GM18517 (cell line): ENCODE data around the gene UCK1.
"Not testable (repeated sequence)": the region's sequence is repeated elsewhere in the genome, so short reads cannot be mapped to it uniquely, and the experiment has no call there.

Experiments
- ATAC-seq: cut with Tn5 transposase; IDR thresholded peaks from one replicate; pipeline ENCODE4 v1.9.1; 2021; ENCODE audit warnings: mild to moderate bottlenecking, moderate library complexity; ENCODE audit not compliant: unreplicated experiment

Gene UCK1

DNA sequence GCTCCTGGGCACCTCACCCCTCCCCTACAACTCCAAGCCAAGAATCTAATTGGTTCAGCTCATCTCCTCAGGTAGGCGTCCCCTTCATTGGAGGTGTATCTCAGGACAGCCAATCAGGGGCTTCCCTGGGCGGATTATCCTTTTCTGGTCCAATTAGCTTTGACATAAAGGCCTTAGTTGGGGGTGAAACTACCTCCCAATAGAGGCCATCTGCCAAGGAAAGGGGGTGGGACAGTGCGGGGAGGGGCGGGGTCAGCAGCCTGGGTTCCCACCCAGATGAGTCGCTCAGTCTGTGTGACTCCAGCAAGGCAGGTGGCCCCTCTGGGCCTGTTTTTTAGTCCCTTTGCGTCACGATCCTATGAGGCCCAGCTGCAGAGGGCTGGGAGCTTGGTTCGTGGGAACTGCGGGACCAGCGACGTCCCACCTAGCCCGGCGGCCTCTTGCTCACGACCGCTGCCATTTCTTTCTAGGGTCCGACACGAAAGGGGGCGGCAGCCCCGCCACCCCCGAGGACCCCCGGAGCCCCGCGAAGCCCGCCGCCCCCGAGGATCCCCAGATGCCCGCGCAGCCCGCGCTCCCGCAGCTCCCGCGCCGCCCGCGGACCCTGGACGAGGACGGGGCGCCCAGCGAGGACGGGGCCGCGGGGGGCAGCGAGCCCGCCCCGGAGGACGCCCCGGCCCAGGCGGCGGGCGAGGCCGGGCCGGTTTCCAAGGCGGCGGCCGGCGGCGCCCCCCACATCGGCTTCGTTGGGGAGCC lies 23.2 kb upstream of the UCK1 start:
- no peak for ATAC-seq

DNA sequence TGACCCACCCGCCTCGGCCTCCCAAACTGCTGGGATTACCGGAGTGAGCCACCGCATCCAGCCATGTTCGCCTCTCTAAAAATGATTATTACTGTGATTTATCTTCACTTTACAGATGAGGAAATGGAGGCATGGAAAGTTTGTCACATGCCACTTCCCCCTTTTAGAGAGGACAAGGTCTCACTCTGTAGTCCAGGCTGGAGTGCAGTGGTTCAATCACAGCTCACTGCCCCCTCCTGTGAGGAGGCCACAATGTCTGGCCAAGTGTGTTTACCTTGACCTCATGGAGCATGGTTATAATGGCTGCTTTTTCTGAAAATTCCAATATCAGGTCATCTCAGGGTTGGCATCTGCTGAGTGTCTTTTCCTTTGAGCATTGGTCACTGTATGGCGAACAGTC lies 21.0 kb upstream of the UCK1 start:
- no peak for ATAC-seq

DNA sequence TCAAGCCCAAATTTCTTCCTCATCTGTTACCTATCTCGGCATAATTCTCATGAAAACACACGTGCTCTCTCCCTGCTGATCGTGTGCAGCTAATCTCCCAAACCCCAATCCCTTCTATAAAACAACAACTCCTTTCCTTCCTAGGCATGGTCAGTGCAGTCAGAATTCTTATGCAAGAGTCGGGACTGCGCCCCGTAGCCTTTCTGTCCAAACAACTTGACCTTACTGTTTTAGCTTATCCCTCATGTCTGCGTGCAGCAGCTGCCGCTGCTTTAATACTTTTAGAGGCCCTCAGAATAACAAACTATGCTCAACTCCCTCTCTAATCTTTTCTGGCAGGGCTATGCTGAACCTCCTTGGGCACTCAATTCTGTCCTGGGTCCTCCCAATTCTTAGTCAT lies 19.4 kb upstream of the UCK1 start:
- not testable (repeated sequence) for ATAC-seq

DNA sequence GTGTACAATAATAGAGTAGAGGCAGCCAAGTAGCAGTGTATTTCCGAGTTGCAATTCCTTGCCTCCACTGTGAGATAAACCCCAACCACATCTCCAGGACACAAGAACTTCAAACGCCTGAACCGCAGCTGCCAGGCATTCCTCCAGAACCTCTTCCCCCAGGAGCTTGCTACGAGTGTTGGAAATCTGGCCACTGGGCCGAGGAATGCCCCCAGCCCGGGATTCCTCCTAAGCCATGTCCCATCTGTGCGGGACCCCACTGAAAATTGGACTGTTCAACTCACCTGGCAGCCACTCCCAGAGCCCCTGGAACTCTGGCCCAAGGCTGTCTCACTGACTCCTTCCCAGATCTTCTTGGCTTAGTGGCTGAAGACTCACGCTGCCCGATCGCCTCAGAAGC lies 18.1 kb upstream of the UCK1 start:
- ATAC-seq = not testable (repeated sequence)

DNA sequence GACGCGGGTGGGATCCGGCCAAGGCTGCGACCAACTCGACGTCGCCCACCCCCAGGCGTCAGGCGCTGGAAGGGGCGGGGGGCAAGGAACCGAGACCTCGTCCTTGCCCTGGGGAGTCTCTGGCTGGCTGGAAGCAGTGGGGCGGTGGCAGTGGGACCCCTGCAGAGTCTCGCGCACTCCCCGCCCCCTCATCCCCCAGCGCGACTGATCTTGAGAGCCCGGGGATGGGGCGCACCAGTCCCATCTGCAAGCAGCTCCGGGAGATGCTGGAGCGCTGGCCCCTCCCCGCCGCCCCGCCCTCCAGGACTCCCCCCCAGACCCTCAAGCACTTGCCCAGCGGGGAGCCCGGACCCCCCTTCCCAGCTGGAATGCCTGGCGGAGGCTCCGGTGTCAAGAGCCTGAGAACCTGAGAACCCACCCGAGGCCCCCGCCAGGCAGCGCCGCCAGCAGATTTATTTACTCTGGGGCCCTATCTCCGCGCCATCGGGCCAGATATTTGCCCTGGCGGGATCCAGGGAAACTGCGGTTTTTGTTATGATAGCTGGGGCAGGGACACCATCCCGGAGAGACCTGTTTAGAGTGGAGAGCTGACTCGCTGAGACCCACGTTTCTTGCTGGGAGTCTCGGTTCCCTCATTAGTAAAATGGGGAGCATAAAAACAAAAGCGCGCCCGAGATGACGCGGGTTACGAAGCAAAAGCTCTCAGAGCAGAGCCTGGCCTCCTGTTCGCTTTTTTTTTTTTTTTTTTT lies 15.4 kb upstream of the UCK1 start:
- no peak for ATAC-seq

DNA sequence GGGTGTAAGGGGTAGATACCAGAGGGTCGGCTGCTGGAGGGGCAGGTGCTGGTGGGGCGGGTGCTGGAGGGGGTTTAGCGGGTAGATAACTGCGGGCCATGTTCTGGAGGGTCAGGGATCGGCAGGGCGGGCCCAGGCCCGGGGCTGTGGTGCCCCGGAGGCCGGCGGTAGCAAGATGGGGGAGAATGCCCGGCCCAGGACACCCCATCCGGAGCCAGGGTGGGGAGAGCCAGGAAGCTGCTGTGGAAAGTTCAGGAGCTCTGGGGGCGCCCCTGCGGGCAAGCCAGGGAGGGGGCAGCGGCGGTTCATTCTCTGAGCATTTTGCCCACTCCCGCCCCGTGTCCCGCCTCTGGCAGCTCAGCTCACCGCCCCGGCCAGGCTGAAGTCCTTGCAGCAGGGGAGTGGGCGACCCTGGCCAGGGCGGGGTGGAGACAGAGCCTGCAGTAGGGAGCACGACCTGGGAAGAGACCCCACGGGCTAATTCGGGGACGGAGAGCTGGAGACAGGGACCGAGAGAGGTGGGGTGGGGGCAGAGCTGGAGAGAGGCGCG lies 14.8 kb upstream of the UCK1 start:
- no peak for ATAC-seq

DNA sequence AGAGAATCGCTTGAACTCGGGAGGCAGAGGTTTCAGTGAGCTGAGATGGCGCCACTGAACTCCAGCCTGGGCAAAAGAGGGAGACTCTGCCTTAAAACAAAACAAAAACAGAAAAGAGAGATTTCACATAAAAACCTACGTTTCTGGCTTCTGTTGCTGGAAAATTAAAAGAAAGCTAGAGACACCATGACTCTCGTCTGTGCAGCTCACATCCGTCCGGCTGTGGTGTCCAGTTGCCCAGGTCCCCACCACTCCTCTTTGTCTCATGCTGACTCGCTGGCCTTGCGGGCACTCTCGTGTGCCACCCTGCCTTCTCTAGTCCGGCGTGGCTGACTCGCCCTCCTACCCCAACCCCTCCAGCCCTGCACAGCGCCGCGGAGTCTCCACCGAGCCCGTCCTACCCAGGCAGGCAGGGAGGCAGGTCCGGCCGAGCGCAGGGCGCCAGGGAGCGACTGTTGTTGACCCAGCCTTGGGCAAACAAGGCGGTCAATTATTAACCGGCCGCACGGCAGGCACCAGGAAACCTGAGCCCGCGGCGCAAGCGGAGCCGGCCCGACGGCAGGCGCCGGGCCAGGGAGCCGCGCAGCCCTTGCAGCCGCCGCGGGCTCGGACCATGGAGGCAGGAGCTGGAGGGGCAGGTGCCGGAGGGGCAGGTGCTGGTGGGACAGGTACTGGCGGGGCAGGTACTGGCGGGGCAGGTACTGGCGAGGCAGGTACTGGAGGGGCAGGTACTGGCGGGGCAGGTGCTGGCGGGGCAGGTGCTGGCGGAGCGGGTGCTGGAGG lies 14.1 kb upstream of the UCK1 start, which contains the start of gene PRRT1B:
PRRT1B (plus strand) TSS at position 521 of the 783 bp plus-strand sequence; CDS start at position 614, 93 bp downstream.
- no peak for ATAC-seq

DNA sequence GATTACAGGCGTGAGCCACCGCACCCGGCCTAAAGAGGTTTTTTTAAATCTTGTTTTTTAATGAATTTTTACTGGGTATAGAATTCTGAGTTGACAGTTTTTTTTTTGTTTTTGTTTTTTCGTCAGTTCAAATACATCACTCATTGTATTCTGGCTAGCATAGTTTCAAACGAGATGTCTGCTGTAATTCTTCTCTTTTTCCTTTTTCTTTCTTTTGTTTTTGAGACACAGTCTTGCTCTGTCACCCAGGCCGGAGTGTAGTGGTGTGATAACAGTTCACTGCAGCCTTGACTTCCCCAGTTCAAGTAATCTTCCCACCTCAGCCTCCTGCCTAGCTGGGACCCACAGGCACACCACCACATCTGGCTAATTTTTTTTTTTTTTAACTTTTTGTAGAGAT lies 12.1 kb upstream of the UCK1 start:
- no peak for ATAC-seq

DNA sequence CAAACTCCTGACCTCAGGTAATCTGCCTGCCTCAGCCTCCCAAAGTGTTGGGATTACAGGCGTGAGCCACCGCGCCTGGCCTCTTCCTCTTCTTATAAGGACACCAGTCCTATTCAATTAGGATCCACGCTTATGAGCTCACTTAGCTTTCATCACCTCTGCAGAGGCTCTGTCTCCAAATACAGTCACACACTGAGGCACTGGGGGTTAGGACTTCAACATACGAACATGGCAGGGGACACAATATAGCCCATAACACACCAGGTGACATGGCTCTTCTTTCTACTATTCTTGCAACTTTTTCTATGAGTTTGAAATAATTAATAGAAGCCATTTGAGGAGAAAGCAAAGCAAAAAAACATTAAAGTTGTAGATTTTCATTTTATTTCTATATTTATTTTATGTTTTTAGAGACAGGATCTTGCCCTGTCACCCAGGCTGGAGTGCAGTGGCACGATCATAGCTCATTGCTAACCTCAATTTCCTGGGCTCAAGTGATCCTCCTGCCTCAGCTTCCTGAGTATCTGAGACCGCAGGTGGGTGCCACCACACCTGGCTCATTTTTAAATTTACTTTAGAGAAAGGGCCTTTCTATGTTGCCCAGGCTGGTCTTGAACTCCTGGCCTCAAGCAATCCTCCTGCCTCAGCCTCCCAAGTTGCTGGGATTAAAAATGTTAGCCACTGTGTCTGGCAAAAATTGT lies 8.3 kb upstream of the UCK1 start:
- ATAC-seq = no peak

DNA sequence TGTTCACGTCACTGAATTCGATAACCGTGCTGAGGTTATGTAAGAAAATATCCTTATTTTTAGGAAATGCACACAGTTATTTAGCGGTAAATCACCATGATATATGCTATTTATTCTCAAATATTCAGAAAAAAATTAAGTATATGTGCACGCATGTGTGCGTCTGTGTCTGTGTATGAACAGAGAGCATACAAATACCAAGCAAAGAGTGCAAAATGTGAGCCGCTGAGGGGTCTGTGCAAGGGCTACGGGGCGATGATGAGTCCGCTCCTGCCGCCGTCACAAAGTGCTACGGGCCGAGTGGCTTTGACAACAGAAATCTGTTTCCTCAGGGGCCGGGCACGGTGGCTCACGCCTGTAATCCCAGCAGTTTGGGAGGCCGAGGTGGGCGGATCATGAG lies 6.9 kb upstream of the UCK1 start:
- ATAC-seq = no peak

DNA sequence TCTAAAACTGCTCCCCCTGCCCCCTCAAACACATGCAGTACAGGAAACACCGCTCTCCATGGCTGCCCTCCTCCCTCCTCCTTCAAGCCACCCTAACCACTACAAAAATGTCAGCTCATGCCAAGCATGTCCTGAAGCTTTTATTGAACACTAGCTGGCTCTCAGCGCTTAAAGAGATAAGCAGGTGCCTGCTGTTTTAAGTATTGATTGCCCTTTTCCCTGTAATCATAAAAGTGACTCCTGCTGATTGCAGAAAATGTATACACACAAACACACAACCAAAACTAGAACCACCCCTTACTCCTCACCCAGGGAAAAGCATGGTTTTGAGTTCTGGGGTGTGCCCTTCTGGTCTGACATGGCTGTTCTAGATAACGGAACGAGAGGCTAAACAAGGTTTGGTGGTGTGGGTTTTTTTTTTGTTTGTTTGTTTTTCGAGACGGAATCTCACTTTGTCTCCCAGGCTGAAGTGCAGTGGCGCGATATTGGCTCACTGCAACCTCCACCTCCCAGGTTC lies 3.7 kb upstream of the UCK1 start:
- ATAC-seq = no peak

DNA sequence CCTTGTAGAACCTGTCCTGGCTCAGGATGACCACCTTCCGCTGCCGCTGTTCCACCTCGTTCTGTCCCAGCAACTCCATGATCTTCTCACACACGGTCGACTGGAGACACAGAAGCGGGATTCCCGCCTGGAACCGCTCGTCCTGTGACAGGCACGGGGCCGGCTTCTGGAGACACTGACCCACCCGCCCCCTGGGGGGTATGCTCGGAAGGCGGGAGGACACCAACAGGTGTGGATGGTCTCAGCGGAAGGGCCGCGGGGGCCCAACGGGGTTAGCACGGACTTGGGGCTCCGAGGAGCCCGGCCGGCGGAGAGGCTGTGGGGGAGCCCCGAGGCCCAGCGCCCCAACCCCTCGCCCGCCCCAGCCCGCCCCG lies 530 bp downstream of the UCK1 start:
- ATAC-seq = no peak

DNA sequence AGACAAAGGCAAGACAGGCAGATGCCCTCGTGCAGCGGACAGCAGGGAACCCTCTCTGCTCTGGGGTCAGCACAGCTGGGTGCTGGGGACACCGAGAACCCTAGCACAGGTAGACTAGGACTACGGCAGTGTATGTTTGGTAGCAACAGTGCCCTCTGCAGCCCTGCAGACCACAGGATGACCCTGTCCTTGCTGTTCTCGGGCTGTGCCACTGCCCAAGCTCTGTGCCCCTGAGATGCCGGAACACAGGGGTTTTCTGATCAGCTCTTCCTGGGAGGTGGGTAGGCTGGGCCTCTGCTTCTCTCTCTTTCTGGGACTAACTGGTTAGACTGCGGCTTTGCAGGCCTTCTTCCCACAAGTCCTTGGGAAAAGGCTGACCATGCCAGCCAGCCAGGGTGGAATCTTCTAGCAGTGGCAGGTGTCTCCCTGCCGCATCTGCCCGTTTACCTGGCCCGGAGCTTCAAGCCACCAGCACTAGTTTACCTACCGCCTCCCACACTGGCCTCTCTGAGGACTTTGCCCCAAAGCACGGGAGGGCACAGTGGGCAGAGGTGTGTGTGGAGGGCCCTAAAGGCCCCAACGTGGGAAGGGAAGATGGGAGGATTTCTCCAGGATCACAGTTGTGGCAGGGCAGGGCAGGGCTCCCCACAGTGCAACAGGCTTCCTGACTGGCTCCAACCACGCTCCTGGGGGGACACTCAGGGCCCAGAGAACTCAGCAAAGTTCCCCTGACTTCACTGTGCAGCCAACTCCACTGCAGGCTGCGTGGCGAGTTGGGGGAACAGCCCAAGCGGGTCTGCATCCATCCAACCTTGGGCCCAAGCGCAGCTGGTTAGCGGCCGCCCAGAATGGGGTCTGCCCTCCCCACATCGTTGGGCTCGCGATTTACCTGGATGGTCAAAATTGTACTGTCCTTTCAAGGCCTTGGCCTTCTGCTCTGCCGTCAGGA lies 1.2 kb downstream of the UCK1 start:
- no peak for ATAC-seq

DNA sequence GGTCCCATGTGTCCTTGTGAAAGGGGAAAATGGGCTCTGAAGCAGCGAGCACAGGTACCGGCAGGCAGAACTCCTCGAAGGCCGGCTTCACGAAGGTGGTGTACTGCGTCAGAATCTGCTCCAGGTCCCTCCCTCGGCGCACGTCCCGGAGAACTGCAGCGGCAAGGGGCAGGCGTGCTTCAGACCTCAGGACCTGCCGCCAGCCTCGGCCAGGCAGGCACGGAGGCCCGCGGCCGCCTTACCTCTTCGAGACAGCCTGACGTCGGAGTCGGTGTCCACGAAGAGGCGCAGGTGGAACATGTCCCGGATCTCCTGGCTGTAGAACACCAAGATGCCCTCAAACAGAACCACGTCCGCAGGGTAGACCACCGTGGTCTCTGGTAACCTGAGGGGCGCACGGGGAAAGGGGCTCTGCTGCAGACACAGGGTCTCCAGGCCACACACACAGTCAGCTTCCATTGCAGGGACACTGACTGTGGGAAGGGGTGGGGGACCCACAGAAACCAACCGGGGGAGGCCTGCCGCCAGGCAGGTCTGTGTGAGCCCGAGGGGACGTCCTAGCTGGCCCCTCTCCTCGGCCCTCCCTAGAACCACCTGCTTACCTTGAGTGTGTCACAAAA lies 2.1 kb downstream of the UCK1 start:
- ATAC-seq = no peak

DNA sequence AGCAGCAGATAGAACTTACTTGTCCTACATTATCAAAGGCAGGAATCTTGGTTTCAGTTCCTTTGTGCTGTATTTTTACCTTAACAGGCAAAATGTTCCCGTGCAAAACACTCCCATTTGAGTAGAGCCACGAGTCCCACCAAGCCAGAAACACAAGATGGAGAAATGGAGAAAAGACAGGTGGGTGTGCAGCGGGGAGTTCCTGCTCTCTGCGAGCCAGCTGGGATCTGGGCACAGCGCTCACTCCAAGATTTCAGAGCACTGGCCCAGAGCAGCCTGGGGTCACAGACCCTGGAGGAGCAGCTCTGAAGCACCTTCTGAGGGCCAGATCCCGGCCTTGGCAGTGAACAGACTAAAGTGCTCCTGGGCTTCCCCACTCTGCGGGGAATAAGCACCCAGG lies 2.9 kb downstream of the UCK1 start:
- ATAC-seq = no peak

DNA sequence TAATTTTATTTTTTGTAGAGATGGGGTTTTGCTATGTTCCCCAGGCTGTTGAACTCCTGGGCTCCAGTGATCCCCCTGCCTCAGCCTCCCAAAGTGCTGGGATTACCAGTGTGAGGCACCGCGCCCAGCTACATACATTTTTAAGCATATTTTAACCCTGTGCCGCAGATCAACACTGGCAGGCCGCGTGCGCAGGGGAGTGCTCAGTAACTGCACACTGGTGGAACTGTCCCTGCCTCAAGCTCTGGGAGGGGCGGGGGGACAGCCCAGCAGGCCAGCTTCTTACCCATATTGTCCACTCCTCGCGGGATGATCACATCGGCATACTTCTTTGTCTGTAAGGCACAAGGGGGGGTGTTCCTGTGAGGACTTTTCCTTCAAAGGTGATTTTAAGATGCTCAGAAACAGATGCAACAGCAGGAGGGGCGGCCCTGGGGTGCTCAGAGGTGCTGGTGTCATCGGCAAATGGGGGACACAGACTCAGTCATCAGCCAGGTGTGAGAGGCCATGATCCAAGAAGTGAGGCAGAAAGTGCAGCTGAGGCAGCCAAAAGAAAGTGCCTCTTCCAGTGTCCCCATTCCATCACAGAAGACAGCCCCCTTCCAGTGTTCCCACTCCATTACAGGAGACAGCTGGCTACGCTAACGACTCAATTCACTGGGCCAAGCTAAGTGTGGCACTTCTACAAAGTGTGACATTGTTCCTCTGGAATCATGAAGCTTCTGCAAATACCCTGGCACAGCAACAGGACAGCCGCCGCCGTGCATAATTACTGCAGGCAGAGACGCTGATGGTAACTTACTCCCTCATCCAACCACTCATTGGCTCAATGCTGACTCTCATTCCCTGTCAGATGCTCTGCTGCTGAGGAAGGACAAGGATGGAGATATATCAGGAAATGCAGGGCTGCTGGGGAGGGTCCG lies 5.2 kb downstream of the UCK1 start:
- no peak for ATAC-seq

DNA sequence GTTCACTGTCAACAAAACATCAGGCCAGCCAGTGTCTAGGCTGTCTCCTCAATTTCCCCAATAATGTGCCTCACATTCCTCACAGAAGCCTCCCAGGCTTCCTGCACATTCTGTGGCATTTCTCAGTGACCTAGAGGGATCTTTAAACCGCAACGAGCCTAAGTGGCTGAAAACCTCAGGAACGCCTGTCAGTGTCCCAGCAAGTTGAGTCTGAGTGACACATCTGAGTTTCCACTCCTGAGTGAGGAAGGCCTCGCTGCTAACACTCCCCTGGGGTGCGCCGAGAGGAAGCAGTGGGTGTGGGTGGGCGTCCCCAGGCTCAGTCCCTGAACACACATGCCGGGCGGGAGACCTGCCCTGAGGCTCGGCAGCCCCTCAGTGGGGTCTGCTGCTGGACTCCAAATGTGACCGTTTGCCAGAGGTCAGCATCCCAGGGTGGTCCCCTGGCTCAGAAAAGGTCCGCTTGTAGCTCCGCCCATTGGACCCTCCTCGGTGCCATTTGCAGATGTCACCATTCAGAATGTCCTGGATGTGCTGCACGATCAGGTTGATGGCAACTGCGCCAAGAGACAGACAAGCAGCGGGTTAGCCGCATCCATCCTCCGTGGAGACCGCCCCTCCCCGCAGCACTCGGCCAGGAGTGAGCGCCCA lies 6.3 kb downstream of the UCK1 start:
- ATAC-seq = no peak
